GM19043 (cell line): Measurements from ENCODE around the gene EDA.

Source experiments
- ATAC-seq: cut with Tn5 transposase; IDR thresholded peaks from one replicate; pipeline ENCODE4 v1.9.1; 2021; ENCODE audit warnings: low read depth; ENCODE audit not compliant: unreplicated experiment

Gene EDA

DNA sequence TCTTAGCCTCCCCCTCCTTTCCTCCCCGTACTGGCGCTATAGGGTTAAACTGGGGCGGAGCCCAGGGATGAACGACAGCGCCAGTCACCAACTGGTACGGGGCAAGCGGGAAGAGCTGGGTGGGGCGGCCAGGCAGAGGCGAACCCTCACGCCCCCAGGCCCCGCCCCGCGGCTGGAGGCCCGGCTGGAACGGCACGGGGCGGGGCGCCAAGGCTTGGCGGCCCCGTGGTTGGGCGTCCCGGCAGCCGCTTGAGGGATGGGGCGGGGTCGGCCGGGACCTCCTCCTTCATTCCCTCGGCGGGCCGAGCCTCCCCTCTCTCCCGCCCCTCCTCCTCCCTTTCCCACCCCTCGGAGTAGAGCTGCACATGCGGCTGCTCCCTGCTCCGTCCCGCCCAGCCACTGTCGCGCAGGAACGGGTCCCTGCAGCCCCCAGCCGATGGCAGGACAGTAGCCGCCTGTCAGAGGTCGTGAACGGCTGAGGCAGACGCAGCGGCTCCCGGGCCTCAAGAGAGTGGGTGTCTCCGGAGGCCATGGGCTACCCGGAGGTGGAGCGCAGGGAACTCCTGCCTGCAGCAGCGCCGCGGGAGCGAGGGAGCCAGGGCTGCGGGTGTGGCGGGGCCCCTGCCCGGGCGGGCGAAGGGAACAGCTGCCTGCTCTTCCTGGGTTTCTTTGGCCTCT, at the start of gene EDA:
TSS of gene EDA (plus strand) at position 335 of the 678 bp plus-strand sequence.
- ATAC-seq, result peak; percentile 61

GRCh38 chrX:69568828-69569227, 47.1 kb upstream of the EDA start:
- ATAC-seq, result no peak

DNA sequence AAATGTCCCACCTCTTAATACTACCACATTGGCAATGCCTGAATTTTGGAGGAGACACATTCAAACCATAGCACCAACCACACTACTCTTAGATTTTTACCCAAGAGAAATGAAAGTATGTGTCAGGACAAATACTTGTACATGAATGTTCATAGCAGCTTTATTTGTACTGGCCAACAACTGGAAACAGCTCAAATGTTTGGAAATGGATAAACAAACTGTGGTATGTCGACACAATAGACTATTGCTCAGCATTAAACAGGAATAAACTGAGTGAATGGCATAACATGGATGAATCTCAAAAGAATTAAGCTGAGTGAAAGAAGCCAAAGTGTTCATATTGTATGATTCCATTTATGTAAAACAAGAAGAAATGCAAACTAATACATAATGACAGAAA, 18.5 kb upstream of the EDA start:
- ATAC-seq, result no peak

DNA sequence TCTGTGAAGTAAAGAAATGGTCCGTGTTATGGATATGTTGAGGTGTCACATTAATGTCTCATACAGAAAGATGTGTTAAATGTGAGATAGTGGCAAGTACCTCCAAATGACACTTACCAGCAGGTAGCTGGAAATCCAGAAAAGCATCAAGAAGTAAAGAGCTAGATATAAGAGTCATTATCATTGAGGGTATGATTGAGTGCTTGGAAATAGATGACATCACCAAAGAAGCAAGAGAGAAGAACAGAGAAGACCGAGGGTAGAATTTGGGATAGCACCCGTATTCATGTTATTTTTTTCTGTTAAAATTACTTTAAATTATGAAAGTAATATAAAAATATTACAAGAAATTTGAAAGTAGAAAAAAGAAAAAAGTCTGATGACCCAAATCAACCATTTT, 15.7 kb upstream of the EDA start:
- ATAC-seq, result no peak

DNA sequence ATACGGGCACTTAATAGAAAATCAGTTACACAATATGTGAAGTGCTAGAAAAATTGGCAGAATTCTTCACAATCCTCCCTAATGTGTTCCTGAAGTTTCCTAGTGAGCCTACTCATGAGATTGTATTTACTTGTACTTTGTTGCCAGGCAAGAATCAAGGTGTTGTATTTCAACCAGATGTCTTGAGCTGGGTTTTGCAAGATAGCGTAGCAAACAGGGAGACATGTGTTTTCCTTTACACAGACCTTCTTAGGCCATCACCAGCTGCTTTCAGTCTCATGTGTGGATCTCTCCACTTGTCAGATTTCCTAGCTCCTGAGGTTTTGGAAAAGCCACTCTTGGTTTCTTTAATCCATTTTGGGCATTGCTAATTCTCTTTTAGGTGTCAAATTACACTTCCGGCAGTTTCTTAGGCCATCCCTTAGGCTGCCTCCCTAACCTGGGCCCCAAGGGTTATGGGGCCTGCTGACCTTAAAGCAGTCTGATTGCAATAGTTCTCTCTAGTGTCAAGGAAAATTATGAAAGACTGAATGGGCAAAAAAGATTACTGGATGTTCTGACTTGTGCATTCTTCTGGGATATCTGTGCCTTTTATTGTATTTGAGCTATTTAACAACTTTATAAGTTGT, 12.2 kb upstream of the EDA start:
- no peak for ATAC-seq

- no peak for ATAC-seq
Observed at GRCh38 chrX:69605521-69605920, 10.4 kb upstream of the EDA start.

GRCh38 chrX:69607616-69608015, 8.3 kb upstream of the EDA start:
- ATAC-seq, result no peak

DNA sequence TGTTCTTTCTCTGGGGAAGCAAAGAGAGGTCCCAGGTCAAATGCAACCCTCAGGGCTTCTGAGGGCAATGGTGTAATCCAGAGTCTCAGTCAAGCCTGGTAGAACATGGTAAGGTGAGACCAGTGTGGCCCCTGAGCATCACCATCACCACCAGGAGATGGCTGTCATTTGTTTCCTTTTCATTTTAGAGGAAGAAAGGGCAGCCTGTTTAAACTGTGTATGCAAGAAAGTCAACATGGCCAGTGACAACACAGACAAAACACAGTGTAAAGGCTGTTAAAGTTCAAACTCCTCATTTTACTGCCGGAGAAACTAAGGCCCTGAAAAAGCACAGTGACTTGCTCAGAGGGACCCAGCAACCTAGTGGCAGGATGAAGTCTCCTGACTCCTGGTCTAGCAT, 2.0 kb upstream of the EDA start:
- ATAC-seq, result no peak

- ATAC-seq, result no peak
Observed at GRCh38 chrX:69614886-69615285, 1.0 kb upstream of the EDA start.

DNA sequence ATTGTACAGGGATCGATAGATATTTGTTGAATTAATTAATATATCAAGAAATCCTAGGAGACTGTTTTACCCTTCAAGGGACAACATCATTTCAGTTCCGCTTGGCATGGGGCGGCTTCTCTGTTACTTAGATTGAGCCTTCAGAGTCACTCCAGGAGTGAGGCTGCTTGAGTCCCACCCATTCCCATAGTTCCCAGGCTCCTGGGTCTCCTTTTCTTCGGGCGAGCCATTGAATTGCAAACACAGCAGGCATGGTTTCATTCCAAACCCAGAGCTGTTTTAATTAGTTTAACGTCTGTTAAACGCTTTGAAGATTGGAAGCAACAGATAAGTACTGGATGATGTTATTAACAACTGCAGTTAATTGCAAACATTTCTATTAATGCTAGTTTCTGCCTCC, 571 bp upstream of the EDA start:
- no peak for ATAC-seq

DNA sequence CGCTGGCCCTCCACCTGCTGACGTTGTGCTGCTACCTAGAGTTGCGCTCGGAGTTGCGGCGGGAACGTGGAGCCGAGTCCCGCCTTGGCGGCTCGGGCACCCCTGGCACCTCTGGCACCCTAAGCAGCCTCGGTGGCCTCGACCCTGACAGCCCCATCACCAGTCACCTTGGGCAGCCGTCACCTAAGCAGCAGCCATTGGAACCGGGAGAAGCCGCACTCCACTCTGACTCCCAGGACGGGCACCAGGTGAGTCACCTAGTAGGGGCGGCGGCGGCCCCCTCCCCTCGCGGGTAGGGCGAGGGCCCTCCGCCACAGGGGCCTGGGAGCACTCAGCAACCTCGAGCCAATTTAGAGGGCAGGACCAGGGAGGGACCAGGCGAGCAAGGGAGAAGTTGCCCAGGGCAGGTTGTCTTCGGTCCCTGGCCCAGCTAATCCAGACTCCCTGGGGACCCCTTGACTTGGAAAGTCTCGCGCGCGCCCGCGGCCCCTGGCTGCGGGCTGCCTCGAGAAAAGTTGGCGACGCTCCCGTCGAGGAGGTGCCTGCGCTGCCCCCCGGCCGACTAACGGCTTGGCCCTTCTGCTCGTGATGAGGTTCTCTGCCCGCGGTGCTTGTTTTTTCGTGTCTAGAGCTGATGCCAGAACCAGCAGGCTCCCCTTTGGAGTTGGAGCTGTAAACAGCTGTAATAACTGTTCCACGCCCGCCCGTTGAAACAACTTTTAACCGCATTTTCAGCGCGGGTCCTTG, 717 bp downstream of the EDA start:
- ATAC-seq, result no peak

DNA sequence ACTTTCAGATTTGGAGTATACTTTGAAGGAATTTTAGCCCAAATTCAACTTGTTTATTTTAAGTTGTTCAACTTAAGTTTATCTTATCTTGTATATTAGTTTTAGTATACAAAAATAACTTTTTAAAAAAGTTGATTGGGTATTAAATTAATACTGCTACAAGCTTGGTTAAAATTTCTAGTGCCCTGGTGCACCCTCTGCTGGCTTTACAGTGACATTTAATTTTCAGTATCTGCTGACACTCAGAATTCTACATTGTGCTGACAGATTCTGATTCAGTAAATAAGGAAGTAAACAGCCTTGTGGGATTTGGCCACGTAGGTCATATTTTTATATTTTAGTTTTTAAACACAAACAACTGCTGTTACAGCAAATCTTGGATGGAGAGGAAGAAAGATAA, 2.9 kb downstream of the EDA start:
- no peak for ATAC-seq

GRCh38 chrX:69626129-69626528, 10.2 kb downstream of the EDA start:
- no peak for ATAC-seq

- ATAC-seq, result no peak
Observed at GRCh38 chrX:69627744-69628143, 11.8 kb downstream of the EDA start.

DNA sequence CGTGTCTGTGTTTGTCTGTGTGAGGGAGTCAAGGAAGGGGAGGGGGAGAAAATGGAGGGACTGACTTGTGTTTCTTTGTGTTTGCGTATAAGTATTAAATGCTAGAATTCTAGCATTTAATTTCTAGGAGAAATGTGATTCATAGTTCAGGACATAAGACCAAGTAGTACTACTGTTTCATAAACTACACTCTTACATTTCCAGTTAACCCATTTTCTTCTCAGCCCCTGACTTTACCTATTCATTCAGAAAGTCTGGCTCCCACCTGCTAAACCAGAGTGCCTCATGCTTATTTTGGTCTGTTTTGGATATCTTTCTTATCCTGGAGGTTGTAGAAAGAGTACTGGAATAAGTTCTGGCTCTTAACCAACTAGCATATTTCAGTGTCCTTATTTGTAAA, 14.2 kb downstream of the EDA start:
- no peak for ATAC-seq

GRCh38 chrX:69664693-69665092, 48.8 kb downstream of the EDA start:
- no peak for ATAC-seq

- no peak for ATAC-seq
Observed at GRCh38 chrX:69670001-69670555, 54.2 kb downstream of the EDA start.

DNA sequence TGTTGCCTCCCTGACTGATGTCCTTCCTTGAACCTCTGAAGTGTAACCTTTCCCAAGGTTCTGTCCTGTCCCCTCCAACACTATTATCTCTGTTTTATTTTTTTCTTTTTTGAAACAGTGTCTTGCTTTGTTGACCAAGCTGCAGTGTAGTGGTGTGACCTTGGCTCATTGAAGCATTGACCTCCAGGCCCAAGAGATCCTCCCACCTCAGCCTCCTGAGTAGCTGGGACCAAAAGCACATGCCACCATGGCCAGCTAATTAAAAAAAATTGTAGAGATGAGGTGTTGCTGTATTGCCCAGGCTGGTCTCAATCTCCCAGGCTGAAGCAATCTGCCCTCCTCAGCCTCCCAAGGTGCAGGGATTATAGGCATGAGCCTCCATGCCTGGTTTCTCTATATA, 59.0 kb downstream of the EDA start:
- ATAC-seq, result no peak

DNA sequence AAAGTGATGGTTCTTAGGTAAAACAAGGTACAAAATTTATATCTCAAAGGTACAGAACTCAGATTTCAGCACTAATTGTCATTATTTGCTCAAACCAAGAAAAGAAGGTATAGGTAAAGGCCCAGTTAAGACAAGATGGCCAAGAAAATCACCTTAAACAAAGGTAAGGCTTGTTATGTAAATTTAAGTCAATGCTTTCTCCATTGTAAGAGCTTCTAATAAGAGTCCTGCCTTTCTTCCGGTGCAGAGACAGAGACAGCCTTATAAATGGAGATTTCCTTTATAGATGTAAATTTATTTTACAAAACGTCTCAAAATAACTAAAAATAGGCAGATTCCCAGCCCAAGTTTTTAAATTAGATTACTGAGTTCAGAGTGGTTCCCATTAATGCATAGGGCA, 89.9 kb downstream of the EDA start:
- ATAC-seq, result no peak

DNA sequence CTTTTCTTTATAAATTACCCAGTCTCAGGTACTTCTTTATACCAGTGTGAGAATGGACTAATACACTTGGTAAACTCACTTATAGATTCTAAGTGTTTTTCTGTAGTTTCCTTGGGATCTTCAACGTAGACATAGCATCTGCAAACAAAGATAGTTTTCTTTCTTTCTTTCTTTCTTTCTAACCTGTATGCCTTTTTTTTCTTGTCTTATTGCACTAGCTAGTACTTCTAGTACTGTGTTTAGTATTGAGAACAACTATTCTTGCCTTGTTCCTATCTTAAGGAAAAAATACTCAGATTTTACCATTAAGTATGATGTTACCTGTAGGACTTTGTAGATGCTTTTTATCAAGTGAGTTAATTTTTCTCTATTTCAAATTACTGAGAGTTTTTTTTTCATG, 102.2 kb downstream of the EDA start:
- ATAC-seq, result no peak

DNA sequence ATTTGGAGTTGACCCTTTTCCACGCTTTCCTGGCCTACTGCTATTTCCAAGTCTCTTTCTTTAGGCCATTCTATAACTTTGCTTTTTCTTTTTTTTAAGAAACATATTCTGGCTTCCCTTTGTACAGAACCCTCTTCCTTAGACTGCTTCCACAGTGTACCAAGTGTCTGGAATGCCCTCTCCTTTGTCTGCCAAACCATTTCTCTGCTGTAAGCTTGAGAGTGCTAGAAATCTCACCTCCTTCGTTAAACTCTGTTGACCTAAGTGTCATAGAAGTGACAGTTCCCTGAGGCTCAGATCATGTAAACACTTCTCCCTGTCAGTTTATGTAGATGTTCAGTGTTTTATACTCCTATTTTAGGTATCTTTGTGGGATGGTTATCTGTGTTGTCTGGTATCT, 108.4 kb downstream of the EDA start:
- ATAC-seq, result no peak

DNA sequence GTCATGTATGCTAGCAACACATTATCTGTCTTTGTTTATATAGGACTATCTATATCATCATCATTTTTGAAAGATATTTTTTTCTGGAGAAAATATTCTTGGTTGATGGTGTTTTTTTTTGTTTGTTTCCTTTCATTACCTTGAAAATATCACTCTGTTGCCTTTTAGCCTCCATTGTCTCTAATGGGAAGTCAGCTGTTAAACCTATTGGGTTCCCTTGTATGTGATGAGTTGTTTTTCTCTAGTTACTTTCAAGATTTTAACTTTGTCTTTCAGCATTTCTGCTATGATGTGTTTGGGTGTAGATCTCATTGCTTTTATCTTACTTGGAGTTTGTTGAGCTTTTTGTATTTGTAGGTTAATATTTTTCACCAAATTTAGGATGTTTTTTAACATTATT, 124.4 kb downstream of the EDA start:
- ATAC-seq, result no peak
